Measurements from ENCODE around the gene CCDC178.
"Not testable (repeated sequence)": the region's sequence is repeated elsewhere in the genome, so short reads cannot be mapped to it uniquely, and the experiment has no call there.

Gene CCDC178

DNA sequence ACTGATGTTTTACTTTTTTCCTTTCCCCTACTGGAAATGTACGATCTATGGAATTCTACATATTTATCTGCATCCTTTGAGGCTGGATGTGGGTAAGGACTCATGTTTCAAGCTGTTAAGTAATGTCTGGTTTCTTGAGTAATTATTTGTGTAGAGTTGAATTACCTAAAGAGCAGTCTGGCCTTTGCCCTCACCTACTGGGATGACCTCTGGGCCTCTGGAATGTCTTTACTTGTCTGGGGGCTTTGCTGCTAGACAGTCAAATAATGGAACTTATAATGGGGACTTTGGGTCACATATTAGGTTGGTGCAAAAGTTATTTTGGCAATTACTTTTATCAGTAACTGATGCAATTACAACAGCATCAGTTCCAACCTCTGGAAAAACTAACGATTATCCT, 244.7 kb downstream of the CCDC178 start:
- POLR2A ChIA-PET, result no interaction called here

DNA sequence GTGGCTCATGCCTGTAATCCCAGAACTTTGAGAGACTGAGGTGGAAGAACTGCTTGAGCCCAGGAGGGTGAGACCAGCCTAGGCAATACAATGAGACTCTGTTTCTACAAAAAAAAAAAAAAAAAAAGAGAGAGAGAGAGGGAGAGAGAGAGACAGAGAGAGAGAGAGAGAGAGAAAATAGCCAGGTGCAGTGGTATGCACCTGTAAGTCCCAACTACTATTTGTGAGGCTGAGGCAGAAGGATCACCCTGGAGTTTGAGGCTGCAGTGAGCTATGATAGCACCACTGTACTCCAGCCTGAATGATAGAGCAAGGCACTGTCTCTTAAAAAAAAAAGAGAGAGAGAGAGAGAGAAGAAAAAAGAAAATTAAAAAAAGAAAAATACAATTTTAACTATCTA, 245.7 kb downstream of the CCDC178 start:
- Histone ChIP-seq H3K27ac (ENCODE audit: insufficient read depth in 1 of 2, low read depth in 1 of 2, low read length in 2 of 2, poor library complexity in 1 of 2, severe bottlenecking in 2 of 2) (no peak overlapping the region), H3K4me1 (ENCODE audit: control extremely low read depth in 1 of 4, control insufficient read depth in 4 of 4, insufficient read depth in 4 of 4, low read length in 3 of 4) (no peaks in the 10 kb centered on the region), H3K36me3 (ENCODE audit: control insufficient read depth in 4 of 4, insufficient read depth in 4 of 4, low read length in 3 of 4) (no peaks in the 10 kb centered on the region), H3K9me3 (ENCODE audit: control extremely low read depth in 1 of 5, control insufficient read depth in 4 of 5, insufficient read depth in 2 of 5, low read depth in 1 of 5, low read length in 4 of 5) (no peaks in the 10 kb centered on the region), H3K4me3 (ENCODE audit: control insufficient read depth in 1 of 7, extremely low read depth in 1 of 7, insufficient read depth in 4 of 7, low read depth in 2 of 7, low read length in 6 of 7) (no peak overlapping the region), H3K27me3 (replicated peaks in 2 of 5; ENCODE audit: control insufficient read depth in 4 of 5, insufficient read depth in 5 of 5, low read length in 4 of 5) (no peaks in the 10 kb centered on the region)
- ChIA-PET CTCF (no interaction called here), POLR2A (no interaction called here)
- DNase-seq, result no peak

More for the DNA sequence above, 244.7 kb downstream of the CCDC178 start:
- Histone ChIP-seq H3K27ac (ENCODE audit: insufficient read depth in 1 of 2, low read depth in 1 of 2, low read length in 2 of 2, poor library complexity in 1 of 2, severe bottlenecking in 2 of 2) (no peak overlapping the region), H3K4me3 (ENCODE audit: control insufficient read depth in 1 of 7, extremely low read depth in 1 of 7, insufficient read depth in 4 of 7, low read depth in 2 of 7, low read length in 6 of 7) (no peak overlapping the region), H3K9me3 (ENCODE audit: control extremely low read depth in 1 of 5, control insufficient read depth in 4 of 5, insufficient read depth in 2 of 5, low read depth in 1 of 5, low read length in 4 of 5) (no peaks in the 10 kb centered on the region), H3K27me3 (replicated peaks in 2 of 5; ENCODE audit: control insufficient read depth in 4 of 5, insufficient read depth in 5 of 5, low read length in 4 of 5) (peaks cover 0 to 2% (median 0%) of the 10 kb centered on the region in 5 experiments), H3K36me3 (ENCODE audit: control insufficient read depth in 4 of 4, insufficient read depth in 4 of 4, low read length in 3 of 4) (no peaks in the 10 kb centered on the region), H3K4me1 (ENCODE audit: control extremely low read depth in 1 of 4, control insufficient read depth in 4 of 4, insufficient read depth in 4 of 4, low read length in 3 of 4) (no peaks in the 10 kb centered on the region)
- no peak for DNase-seq
- CTCF ChIA-PET, result no interaction called here
- WGBS (ENCODE audit: insufficient coverage), result 100% methylated on average over 1 of the region's 2 CpGs

DNA sequence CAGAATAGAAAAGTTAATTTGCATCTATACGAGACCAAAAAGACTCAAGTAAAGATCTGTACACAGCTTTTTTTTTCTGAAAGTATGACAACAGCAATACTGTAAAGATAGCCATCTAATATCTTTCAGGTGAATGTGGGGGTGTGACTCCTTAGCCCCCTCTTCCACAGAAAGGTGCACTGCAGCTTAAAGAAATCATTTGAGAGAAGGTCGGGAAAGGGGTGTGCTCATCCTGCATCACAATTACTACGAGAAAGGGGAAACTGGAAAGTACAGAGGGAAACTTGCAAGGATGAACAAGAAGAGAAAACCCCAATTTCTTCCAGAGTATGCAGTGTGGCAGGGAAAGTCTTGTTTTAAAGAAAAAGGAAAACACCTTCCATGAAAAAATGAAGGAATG, 255.6 kb downstream of the CCDC178 start:
- Histone ChIP-seq H3K9me3 (ENCODE audit: control extremely low read depth in 1 of 5, control insufficient read depth in 4 of 5, insufficient read depth in 2 of 5, low read depth in 1 of 5, low read length in 4 of 5) (peaks cover 0 to 1% (median 0%) of the 10 kb centered on the region in 5 experiments), H3K27me3 (replicated peaks in 2 of 5; ENCODE audit: control insufficient read depth in 4 of 5, insufficient read depth in 5 of 5, low read length in 4 of 5) (no peaks in the 10 kb centered on the region), H3K36me3 (ENCODE audit: control insufficient read depth in 4 of 4, insufficient read depth in 4 of 4, low read length in 3 of 4) (no peaks in the 10 kb centered on the region), H3K4me3 (ENCODE audit: control insufficient read depth in 1 of 7, extremely low read depth in 1 of 7, insufficient read depth in 4 of 7, low read depth in 2 of 7, low read length in 6 of 7) (no peak overlapping the region), H3K27ac (ENCODE audit: insufficient read depth in 1 of 2, low read depth in 1 of 2, low read length in 2 of 2, poor library complexity in 1 of 2, severe bottlenecking in 2 of 2) (no peak overlapping the region), H3K4me1 (ENCODE audit: control extremely low read depth in 1 of 4, control insufficient read depth in 4 of 4, insufficient read depth in 4 of 4, low read length in 3 of 4) (no peaks in the 10 kb centered on the region)
- ChIA-PET CTCF (no interaction called here), POLR2A (no interaction called here)
- DNase-seq, result no peak
- 94% methylated on average over 2 of the region's 3 CpGs for WGBS (ENCODE audit: insufficient coverage)

DNA sequence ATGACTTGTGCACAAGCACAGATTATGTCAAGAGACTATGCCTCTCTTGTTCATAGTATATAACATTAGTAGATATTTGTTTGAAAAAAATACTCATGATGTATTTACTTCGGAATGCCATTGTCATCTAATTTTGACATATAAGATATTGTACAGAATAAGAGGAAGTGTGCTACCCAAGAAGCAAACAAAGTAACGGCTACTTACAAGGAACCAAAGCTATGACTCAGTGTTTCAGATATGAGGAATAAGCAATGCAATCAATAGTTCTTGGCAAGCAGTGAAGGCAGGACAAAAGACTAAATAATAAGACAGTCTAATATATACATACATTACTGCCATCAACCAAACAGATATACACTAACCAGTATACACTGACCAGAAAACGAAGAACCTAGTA, 256.3 kb downstream of the CCDC178 start:
- ChIA-PET POLR2A (no interaction called here), CTCF (no interaction called here)
- Histone ChIP-seq H3K27ac (ENCODE audit: insufficient read depth in 1 of 2, low read depth in 1 of 2, low read length in 2 of 2, poor library complexity in 1 of 2, severe bottlenecking in 2 of 2) (no peak overlapping the region), H3K9me3 (ENCODE audit: control extremely low read depth in 1 of 5, control insufficient read depth in 4 of 5, insufficient read depth in 2 of 5, low read depth in 1 of 5, low read length in 4 of 5) (no peaks in the 10 kb centered on the region), H3K4me3 (ENCODE audit: control insufficient read depth in 1 of 7, extremely low read depth in 1 of 7, insufficient read depth in 4 of 7, low read depth in 2 of 7, low read length in 6 of 7) (no peak overlapping the region), H3K4me1 (ENCODE audit: control extremely low read depth in 1 of 4, control insufficient read depth in 4 of 4, insufficient read depth in 4 of 4, low read length in 3 of 4) (no peaks in the 10 kb centered on the region), H3K36me3 (ENCODE audit: control insufficient read depth in 4 of 4, insufficient read depth in 4 of 4, low read length in 3 of 4) (no peaks in the 10 kb centered on the region), H3K27me3 (replicated peaks in 2 of 5; ENCODE audit: control insufficient read depth in 4 of 5, insufficient read depth in 5 of 5, low read length in 4 of 5) (no peaks in the 10 kb centered on the region)
- DNase-seq, result peak in 2 of 3 donors; percentile 2 to 3
- no CpG with 5 or more reads among the region's 3 CpGs for WGBS (ENCODE audit: insufficient coverage)

DNA sequence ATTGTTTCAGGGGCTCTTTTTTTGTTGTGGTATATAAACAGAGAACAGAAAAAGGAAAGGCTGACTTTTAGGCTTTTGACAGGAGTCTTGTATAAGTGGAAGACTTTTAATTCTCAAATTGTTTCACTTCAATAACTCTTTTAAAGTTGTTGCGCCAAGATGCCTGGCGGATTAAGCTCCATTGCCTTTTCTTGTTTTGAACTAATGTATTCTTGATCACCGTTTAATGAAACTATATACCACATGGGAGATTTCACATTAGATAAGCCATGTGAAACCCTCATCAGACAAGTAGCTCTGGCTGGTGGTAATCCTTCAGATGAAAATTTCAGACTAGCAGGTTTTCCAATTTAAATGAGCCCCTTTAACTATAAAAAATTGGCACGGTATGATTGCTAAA, 257.4 kb downstream of the CCDC178 start:
- Histone ChIP-seq H3K9me3 (ENCODE audit: control extremely low read depth in 1 of 5, control insufficient read depth in 4 of 5, insufficient read depth in 2 of 5, low read depth in 1 of 5, low read length in 4 of 5) (no peaks in the 10 kb centered on the region), H3K4me1 (ENCODE audit: control extremely low read depth in 1 of 4, control insufficient read depth in 4 of 4, insufficient read depth in 4 of 4, low read length in 3 of 4) (no peaks in the 10 kb centered on the region), H3K27ac (ENCODE audit: insufficient read depth in 1 of 2, low read depth in 1 of 2, low read length in 2 of 2, poor library complexity in 1 of 2, severe bottlenecking in 2 of 2) (no peak overlapping the region), H3K4me3 (ENCODE audit: control insufficient read depth in 1 of 7, extremely low read depth in 1 of 7, insufficient read depth in 4 of 7, low read depth in 2 of 7, low read length in 6 of 7) (no peak overlapping the region), H3K27me3 (replicated peaks in 2 of 5; ENCODE audit: control insufficient read depth in 4 of 5, insufficient read depth in 5 of 5, low read length in 4 of 5) (no peaks in the 10 kb centered on the region), H3K36me3 (ENCODE audit: control insufficient read depth in 4 of 4, insufficient read depth in 4 of 4, low read length in 3 of 4) (no peaks in the 10 kb centered on the region)
- ChIA-PET CTCF (no interaction called here), POLR2A (no interaction called here)
- DNase-seq, result no peak
- WGBS (ENCODE audit: insufficient coverage), result 87% methylated on average over 2 of the region's 4 CpGs

DNA sequence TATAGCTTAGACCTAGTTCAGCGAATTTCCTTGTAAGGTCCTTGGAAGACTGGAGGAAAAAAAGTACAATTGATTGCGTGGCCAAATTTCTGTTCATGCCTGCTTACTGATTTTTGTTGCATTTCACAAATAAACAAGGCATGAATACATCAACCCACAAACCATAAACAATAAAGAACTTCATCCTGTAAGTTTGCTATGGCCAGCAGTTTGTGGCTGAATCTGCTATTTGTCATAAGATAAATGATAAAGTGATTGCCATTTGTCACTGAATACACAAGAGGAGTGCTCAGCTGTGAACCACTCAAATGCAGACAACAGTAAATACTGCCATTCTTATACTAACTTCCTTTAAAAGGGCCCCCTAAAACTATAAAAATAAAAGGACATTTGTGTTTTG, 259.5 kb downstream of the CCDC178 start:
- H3K4me1 ChIP-seq (ENCODE audit: control extremely low read depth in 1 of 4, control insufficient read depth in 4 of 4, insufficient read depth in 4 of 4, low read length in 3 of 4), result no peaks in the 10 kb centered on the region
- 93% methylated on average over 2 of the region's 2 CpGs for WGBS (ENCODE audit: insufficient coverage)
- H3K27me3 ChIP-seq (replicated peaks in 2 of 5; ENCODE audit: control insufficient read depth in 4 of 5, insufficient read depth in 5 of 5, low read length in 4 of 5), result no peaks in the 10 kb centered on the region
- H3K9me3 ChIP-seq (ENCODE audit: control extremely low read depth in 1 of 5, control insufficient read depth in 4 of 5, insufficient read depth in 2 of 5, low read depth in 1 of 5, low read length in 4 of 5), result no peaks in the 10 kb centered on the region
- no peak overlapping the region for H3K27ac ChIP-seq (ENCODE audit: insufficient read depth in 1 of 2, low read depth in 1 of 2, low read length in 2 of 2, poor library complexity in 1 of 2, severe bottlenecking in 2 of 2)
- no peak overlapping the region for H3K4me3 ChIP-seq (ENCODE audit: control insufficient read depth in 1 of 7, extremely low read depth in 1 of 7, insufficient read depth in 4 of 7, low read depth in 2 of 7, low read length in 6 of 7)
- H3K36me3 ChIP-seq (ENCODE audit: control insufficient read depth in 4 of 4, insufficient read depth in 4 of 4, low read length in 3 of 4), result no peaks in the 10 kb centered on the region
- ChIA-PET CTCF (no interaction called here), POLR2A (no interaction called here)
- no peak for DNase-seq

DNA sequence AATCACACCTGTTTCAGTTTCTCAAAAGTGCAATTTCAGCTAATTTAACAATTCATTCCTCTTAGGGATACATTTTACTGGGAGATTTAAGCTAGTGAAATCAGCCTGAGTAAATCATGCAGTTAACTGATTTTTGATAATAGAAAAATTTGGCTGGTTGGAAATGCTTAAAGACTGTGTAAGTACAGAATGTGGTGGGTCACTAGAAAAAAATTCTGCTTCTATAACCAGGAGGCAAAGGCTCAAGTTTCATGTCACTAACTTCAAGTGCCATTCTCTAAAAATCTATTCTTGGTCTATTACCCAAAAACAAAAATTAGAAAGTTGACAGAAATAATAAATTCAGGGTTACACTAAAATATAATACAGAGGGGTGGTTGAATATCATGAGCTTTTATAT, 271.3 kb downstream of the CCDC178 start:
- H3K4me1 ChIP-seq (ENCODE audit: control extremely low read depth in 1 of 4, control insufficient read depth in 4 of 4, insufficient read depth in 4 of 4, low read length in 3 of 4), result no peaks in the 10 kb centered on the region
- H3K27me3 ChIP-seq (replicated peaks in 2 of 5; ENCODE audit: control insufficient read depth in 4 of 5, insufficient read depth in 5 of 5, low read length in 4 of 5), result no peaks in the 10 kb centered on the region
- H3K4me3 ChIP-seq (ENCODE audit: control insufficient read depth in 1 of 7, extremely low read depth in 1 of 7, insufficient read depth in 4 of 7, low read depth in 2 of 7, low read length in 6 of 7), result no peak overlapping the region
- no peaks in the 10 kb centered on the region for H3K36me3 ChIP-seq (ENCODE audit: control insufficient read depth in 4 of 4, insufficient read depth in 4 of 4, low read length in 3 of 4)
- CTCF ChIA-PET, result no interaction called here
- POLR2A ChIA-PET, result no interaction called here
- no peaks in the 10 kb centered on the region for H3K9me3 ChIP-seq (ENCODE audit: control extremely low read depth in 1 of 5, control insufficient read depth in 4 of 5, insufficient read depth in 2 of 5, low read depth in 1 of 5, low read length in 4 of 5)
- no peak for DNase-seq
- no peak overlapping the region for H3K27ac ChIP-seq (ENCODE audit: insufficient read depth in 1 of 2, low read depth in 1 of 2, low read length in 2 of 2, poor library complexity in 1 of 2, severe bottlenecking in 2 of 2)

DNA sequence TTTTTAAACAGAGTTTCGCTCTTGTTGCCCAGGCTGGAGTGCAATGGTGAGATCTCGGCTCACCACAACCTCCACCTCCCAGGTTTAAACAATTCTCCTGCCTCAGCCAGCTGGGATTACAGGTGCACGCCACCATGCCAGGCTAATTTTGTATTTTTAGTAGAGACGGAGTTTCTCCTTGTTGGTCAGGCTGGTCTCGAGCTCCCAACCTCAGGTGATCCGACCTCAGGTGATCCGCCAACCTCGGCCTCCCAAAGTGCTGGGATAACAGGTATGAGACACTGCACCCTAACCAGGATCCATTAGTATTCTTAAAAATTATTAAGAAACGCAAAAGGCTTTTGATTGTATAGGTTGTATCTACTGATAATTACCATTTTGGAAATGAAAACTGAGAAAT, 276.4 kb downstream of the CCDC178 start:
- H3K4me3 ChIP-seq (ENCODE audit: control insufficient read depth in 1 of 7, extremely low read depth in 1 of 7, insufficient read depth in 4 of 7, low read depth in 2 of 7, low read length in 6 of 7); H3K9me3 ChIP-seq (ENCODE audit: control extremely low read depth in 1 of 5, control insufficient read depth in 4 of 5, insufficient read depth in 2 of 5, low read depth in 1 of 5, low read length in 4 of 5); DNase-seq; H3K4me1 ChIP-seq (ENCODE audit: control extremely low read depth in 1 of 4, control insufficient read depth in 4 of 4, insufficient read depth in 4 of 4, low read length in 3 of 4); H3K27ac ChIP-seq (ENCODE audit: insufficient read depth in 1 of 2, low read depth in 1 of 2, low read length in 2 of 2, poor library complexity in 1 of 2, severe bottlenecking in 2 of 2); CTCF ChIA-PET; POLR2A ChIA-PET; H3K27me3 ChIP-seq (replicated peaks in 2 of 5; ENCODE audit: control insufficient read depth in 4 of 5, insufficient read depth in 5 of 5, low read length in 4 of 5); H3K36me3 ChIP-seq (ENCODE audit: control insufficient read depth in 4 of 4, insufficient read depth in 4 of 4, low read length in 3 of 4): not testable (repeated sequence)
- WGBS (ENCODE audit: insufficient coverage), result 97% methylated on average over 5 of the region's 9 CpGs

Data from common myeloid progenitor, CD34-positive (primary cell).